ENCODE results near the gene PCNX2. TPM values are rescaled to one million over a fixed set of nuclear protein-coding genes. Genes with fewer than 3 reads are reported as not detected.

Gene PCNX2
- total RNA-seq, 2 donors from 2014 or later = 23.9 to 39.1 TPM

- H3K36me3 ChIP-seq (ENCODE audit: control insufficient read depth, insufficient read depth, low read length) = peaks cover 4% of the 10 kb centered on the region
- peaks cover 55% of the 10 kb centered on the region for H3K27me3 ChIP-seq (ENCODE audit: control insufficient read depth, insufficient read depth, low read length, poor library complexity, severe bottlenecking)
- Mint-ChIP-seq H3K36me3 (ENCODE audit: low read depth) (peaks cover 52% of the 10 kb centered on the region), H3K27ac (no peak overlapping the region), H3K4me3 (no peak overlapping the region), H3K27me3 (ENCODE audit: insufficient read depth) (peaks cover 58% of the 10 kb centered on the region), H3K9me3 (no peaks in the 10 kb centered on the region), H3K4me1 (peaks cover 33% of the 10 kb centered on the region)
- H3K4me3 ChIP-seq (ENCODE audit: low read length) = no peak overlapping the region
- no peak overlapping the region for H3K9ac ChIP-seq (ENCODE audit: extremely low read depth, low read length, poor library complexity, severe bottlenecking)
- DNase-seq = peak; percentile 32
- H3K4me1 ChIP-seq (ENCODE audit: control insufficient read depth, insufficient read depth, low read length) = peaks cover 3% of the 10 kb centered on the region
- 96 to 98% methylated on average over 8 of the region's 8 CpGs for WGBS, 2 experiments (ENCODE audit: insufficient coverage in 1 of 2, insufficient read length in 1 of 2)
- H3K27ac ChIP-seq (ENCODE audit: low read depth, low read length) = no peak overlapping the region
- no peak for TF ChIP-seq CTCF (conservative IDR thresholded peaks at IDR 0.05)
- H3K9me3 ChIP-seq (ENCODE audit: control insufficient read depth, low read length) = no peaks in the 10 kb centered on the region
These were observed 50.2 kb downstream of the PCNX2 start for GRCh38 chr1:233245191-233245765.

- peaks cover 33% of the 10 kb centered on the region for H3K4me1 Mint-ChIP-seq
- peaks cover 43% of the 10 kb centered on the region for H3K36me3 Mint-ChIP-seq (ENCODE audit: low read depth)
- TF ChIP-seq CTCF (conservative IDR thresholded peaks at IDR 0.05) = no peak
- H3K36me3 ChIP-seq (ENCODE audit: control insufficient read depth, insufficient read depth, low read length) = peaks cover 1% of the 10 kb centered on the region
- no peak overlapping the region for H3K9ac ChIP-seq (ENCODE audit: extremely low read depth, low read length, poor library complexity, severe bottlenecking)
- peaks cover 64% of the 10 kb centered on the region for H3K27me3 ChIP-seq (ENCODE audit: control insufficient read depth, insufficient read depth, low read length, poor library complexity, severe bottlenecking)
- no peak for DNase-seq
- no peaks in the 10 kb centered on the region for H3K9me3 ChIP-seq (ENCODE audit: control insufficient read depth, low read length)
- 93 to 98% methylated on average over 5 to 6 of the region's 6 CpGs for WGBS, 2 experiments (ENCODE audit: insufficient coverage in 1 of 2, insufficient read length in 1 of 2)
- peaks cover 3% of the 10 kb centered on the region for H3K4me1 ChIP-seq (ENCODE audit: control insufficient read depth, insufficient read depth, low read length)
- H3K27ac ChIP-seq (ENCODE audit: low read depth, low read length) = no peak overlapping the region
- H3K4me3 ChIP-seq (ENCODE audit: low read length) = no peak overlapping the region
- H3K9me3 Mint-ChIP-seq = no peaks in the 10 kb centered on the region
- no peak overlapping the region for H3K27ac Mint-ChIP-seq
- H3K27me3 Mint-ChIP-seq (ENCODE audit: insufficient read depth) = peaks cover 61% of the 10 kb centered on the region
- no peak overlapping the region for H3K4me3 Mint-ChIP-seq
These were observed 51.3 kb downstream of the PCNX2 start for GRCh38 chr1:233244183-233244582.

- Histone ChIP-seq H3K4me1 (ENCODE audit: control insufficient read depth, insufficient read depth, low read length) (peaks cover 3% of the 10 kb centered on the region), H3K9me3 (ENCODE audit: control insufficient read depth, low read length) (no peaks in the 10 kb centered on the region), H3K27me3 (ENCODE audit: control insufficient read depth, insufficient read depth, low read length, poor library complexity, severe bottlenecking) (peaks cover 76% of the 10 kb centered on the region), H3K27ac (ENCODE audit: low read depth, low read length) (no peak overlapping the region), H3K36me3 (ENCODE audit: control insufficient read depth, insufficient read depth, low read length) (no peaks in the 10 kb centered on the region), H3K4me3 (ENCODE audit: low read length) (no peak overlapping the region), H3K9ac (ENCODE audit: extremely low read depth, low read length, poor library complexity, severe bottlenecking) (no peak overlapping the region)
- Mint-ChIP-seq H3K36me3 (ENCODE audit: low read depth) (peaks cover 30% of the 10 kb centered on the region), H3K9me3 (no peaks in the 10 kb centered on the region), H3K4me3 (no peak overlapping the region), H3K27ac (no peak overlapping the region), H3K27me3 (ENCODE audit: insufficient read depth) (peaks cover 69% of the 10 kb centered on the region), H3K4me1 (peaks cover 33% of the 10 kb centered on the region)
- no peak for TF ChIP-seq CTCF (conservative IDR thresholded peaks at IDR 0.05)
- 89% methylated on average over 4 of the region's 4 CpGs for WGBS, 2 experiments (ENCODE audit: insufficient coverage in 1 of 2, insufficient read length in 1 of 2)
- DNase-seq = no peak
These were observed 52.6 kb downstream of the PCNX2 start for GRCh38 chr1:233242827-233243483.

All from endodermal cell (in vitro differentiated cells).